ENCODE data around the gene KRTAP24-1.

KRTAP24-1 gene

DNA sequence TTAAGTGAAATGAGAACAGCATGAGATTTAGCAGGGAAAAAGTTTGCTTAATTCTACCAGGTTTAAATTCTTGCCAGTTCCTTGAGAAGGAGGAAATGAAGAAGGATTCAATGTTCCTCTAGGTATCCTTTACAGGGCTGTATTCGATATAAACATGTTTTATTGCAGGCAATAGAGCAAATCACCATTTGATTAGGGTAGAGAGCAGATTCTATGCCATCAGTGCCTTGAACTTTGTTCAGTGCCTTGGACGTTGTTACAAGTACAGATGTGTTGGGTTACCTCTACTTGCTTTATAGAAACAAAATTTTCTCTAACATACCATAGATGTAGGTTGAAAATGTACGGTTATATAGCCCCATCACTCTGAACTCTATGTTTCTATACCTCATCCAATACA is 48.7 kb downstream of the KRTAP24-1 start:
- no peak for DNase-seq

DNA sequence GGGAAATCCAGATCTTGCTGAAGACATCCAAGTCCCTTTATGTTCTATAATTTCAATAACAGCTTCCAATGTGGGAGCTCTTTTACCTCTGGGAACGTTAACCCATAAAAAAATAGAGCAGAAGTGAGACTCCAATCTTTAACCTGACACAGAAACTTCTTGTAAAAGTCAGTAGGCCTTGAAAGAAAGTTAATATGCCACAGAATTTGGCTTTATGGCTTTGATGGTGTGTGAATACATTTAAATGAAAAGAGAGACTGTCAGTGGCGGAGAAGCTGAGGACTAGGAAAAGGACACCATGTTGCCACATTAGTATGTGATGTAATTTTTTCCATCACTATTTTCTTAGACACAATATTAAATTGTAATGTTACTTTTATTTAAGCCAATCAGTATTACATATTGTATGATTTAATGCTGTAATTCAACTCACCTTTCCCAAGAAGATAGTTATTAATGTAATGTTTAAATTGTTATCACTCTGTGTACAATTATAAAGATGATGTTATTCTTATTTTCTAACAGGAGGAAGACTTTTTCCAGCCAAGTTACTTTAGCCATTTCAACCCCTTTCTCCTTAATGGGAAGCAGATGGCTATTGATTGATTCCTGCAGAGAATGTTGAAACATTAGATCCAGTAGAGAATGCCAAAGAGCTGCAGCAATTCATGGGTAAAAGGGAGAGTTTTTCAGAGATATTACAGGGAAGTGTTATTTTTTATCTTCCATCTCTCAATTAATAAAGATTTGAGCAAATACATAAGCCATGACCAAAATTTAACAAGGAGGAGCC is 49.3 kb downstream of the KRTAP24-1 start:
- DNase-seq = no peak

DNA sequence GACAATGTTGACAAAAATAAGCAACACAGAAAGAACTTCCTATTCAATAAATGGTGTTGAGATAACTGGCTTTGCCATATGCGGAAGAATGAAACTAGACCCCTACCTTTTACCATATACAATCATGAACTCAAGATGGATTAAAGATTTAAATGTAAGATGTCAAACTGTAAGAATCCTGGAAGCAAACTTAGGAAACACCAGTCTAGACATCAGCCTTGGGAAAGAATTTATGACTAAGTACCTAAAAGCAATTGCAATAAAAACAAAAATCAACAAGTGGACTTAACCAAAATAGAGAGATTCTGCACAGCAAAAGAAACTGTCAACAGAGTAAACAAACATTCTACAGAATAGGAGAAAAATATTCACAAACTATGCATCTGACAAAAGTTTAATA is 50.7 kb downstream of the KRTAP24-1 start:
- DNase-seq = no peak

Data from DMS 273 treated with DMSO at 0.1 percent for 48 hours (cell line).